GM11168 (cell line): ENCODE data around the gene UNC119.
"Not testable (repeated sequence)": the region's sequence is repeated elsewhere in the genome, so short reads cannot be mapped to it uniquely, and the experiment has no call there.

ENCODE experiments used
- in situ Hi-C: fragments of 300-500 bp; cut with MboI; formaldehyde crosslinking; loops from one replicate; pipeline ENCODE4 v1.12.0; 2022; ENCODE audit warnings: low sequenced_read_pairs; ENCODE audit not compliant: unreplicated experiment

Gene UNC119

GRCh38 chr17:28524476-28525424, 27.7 kb downstream of the UNC119 start:
- in situ Hi-C loops = no loop called here

- in situ Hi-C loops = no loop called here
Observed at GRCh38 chr17:28523876-28524275, 28.5 kb downstream of the UNC119 start.

DNA sequence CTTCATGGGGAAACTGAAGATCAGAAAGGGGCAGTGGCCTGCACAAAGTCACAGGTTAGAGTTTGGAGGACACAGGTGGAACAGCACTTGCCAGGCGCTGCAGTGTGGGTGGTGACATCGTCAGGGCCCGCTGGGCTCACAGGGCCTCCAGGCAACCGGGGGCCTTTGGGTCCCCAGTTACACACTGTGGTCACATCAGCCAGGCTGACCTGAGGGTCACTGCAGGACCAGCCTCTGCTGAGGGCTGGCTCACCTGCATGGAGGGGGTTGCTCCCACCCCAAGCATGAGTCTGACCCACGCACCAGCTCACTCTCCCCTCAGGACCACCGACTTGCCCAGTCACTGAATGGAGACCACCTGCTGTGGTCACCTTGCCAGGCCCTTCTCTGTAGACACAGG, 29.2 kb downstream of the UNC119 start:
- in situ Hi-C loops = no loop called here

- in situ Hi-C loops = not testable (repeated sequence)
Observed at GRCh38 chr17:28522281-28522680, 30.1 kb downstream of the UNC119 start.

- in situ Hi-C loops = no loop called here
Observed at GRCh38 chr17:28521311-28522085, 30.9 kb downstream of the UNC119 start.

GRCh38 chr17:28520687-28521086, 31.7 kb downstream of the UNC119 start:
- in situ Hi-C loops = no loop called here

GRCh38 chr17:28519236-28519635, 33.2 kb downstream of the UNC119 start:
- in situ Hi-C loops = no loop called here

- in situ Hi-C loops = no loop called here
Observed at GRCh38 chr17:28518578-28518977, 33.8 kb downstream of the UNC119 start.

- in situ Hi-C loops = no loop called here
Observed at GRCh38 chr17:28518132-28518531, 34.3 kb downstream of the UNC119 start.

DNA sequence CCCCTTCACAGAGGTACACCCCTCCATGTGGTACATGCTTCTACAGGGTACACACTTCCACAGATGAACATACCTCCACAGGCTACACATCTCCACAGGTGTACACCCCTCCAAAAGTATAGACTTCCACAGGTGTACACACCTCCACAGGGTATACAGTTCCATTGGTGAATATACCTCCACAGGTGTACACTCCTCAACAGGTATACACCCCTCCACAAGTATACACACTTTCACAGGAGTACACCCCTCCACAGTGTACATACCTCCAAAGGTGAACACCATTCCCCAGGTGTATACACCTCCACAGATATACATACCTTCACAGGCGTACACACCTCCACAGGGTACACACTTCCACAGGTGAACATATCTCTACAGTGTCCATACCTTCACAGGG, 36.9 kb downstream of the UNC119 start:
- in situ Hi-C loops = no loop called here

DNA sequence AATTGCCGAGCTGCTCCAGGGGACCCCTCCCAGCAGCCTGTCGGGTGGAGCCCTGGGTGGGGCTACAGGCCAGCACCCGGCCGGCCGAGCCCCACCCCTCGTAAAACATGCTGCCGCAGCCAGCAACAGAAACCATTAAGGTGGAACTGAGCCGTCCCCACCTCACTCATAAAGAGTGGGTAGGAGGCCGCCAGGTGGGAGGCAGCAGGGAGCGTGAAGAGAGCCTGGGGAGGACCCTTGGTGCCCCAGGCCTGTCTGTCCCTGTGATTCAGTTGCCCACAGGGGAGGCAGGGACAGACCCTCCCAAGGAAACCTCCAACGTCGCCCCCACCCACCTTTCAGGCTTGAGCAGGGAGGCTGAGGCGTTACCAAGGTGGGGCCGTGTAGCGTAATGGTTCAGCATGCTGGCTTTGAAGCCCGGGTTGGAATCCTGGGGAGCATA, 37.8 kb downstream of the UNC119 start:
- in situ Hi-C loops = loop anchor here (5.0 kb wide), 1 partner anchor 33 kb away; no protein-coding TSS in a partner anchor

- in situ Hi-C loops = loop anchor here (5.0 kb wide), 1 partner anchor 34 kb away; no protein-coding TSS in a partner anchor
Observed at GRCh38 chr17:28513476-28513875, 38.9 kb downstream of the UNC119 start.

- in situ Hi-C loops = loop anchor here (5.0 kb wide), 1 partner anchor 35 kb away; no protein-coding TSS in a partner anchor
Observed at GRCh38 chr17:28511858-28512461, 40.5 kb downstream of the UNC119 start.

- in situ Hi-C loops = loop anchor here (5.0 kb wide), 1 partner anchor 38 kb away; no protein-coding TSS in a partner anchor
Observed at GRCh38 chr17:28509789-28510188, 42.6 kb downstream of the UNC119 start.

DNA sequence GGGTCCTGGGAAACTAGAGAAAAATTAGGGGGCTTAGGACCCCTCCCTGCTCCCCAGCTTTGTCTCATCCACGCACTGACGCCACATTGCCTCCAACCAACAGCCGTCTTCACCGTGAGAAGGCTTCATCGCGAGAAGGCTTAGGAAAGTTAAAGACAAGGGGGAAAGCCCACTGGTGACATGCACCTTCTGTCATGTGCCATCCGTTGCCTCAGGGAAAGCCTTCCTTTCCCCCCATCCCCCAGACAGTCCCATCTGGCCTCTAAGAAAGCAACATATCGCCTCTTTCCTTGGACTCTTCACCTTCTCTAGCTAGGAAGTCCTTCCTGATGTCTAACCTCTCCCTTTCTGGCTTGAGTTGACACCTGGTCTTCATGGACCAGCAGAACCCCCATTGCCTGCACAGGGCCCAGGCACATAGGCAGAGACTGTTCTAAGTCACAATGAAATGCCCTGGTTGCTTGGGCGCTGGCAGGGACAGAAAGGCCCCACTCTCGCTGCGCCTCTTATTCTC, 44.2 kb downstream of the UNC119 start:
- in situ Hi-C loops = no loop called here

GRCh38 chr17:28507567-28508203, 44.7 kb downstream of the UNC119 start:
- in situ Hi-C loops = no loop called here

GRCh38 chr17:28506763-28507487, 45.5 kb downstream of the UNC119 start:
- in situ Hi-C loops = no loop called here

GRCh38 chr17:28505986-28506665, 46.3 kb downstream of the UNC119 start, which contains the start of gene FOXN1:
Gene FOXN1 (plus strand): TSS chr17:28506348. CDS start chr17:28523970, 17,622 bp downstream.
- in situ Hi-C loops = no loop called here
